ENCODE data around the gene TMC3. TPM values are rescaled to one million over a fixed set of nuclear protein-coding genes. Genes with fewer than 3 reads are reported as not detected.

TMC3 gene
- total and polyA plus RNA-seq, 10 of the 15 experiments (the other 5 are each of a cell fraction or from before 2014, with no cell fraction given): 0.03 to 0.04 (median 0.04) TPM; not detected in 7

DNA sequence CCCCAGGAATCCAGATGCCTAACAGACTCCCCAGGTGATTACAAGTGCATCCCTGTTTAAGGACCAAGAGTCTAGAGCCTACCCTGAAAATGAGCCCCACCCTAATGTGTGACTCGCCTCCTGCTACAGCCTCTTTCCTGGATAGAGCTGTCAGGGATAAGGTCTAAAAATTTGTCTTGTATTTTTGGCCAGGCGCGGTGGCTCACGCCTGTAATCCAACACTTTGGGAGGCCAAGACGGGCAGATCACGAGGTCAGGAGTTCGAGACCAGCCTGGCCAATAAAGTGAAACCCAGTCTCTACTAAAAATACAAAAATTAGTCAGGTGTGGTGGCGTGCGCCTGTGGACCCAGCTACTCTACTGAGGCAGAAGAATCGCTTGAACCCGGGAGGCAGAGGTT lies 11.2 kb downstream of the TMC3 start:
- WGBS (ENCODE audit: insufficient coverage, insufficient replicate concordance, low lambda C conversion rate, missing lambda C conversion rate): 75% methylated on average over 11 of the region's 11 CpGs
- POLR2A ChIA-PET: interaction anchor here (1.0 kb wide), 1 partner anchor 8 kb away, joined by 3 read pairs; no protein-coding TSS in a partner anchor

More for the DNA sequence above, 11.2 kb downstream of the TMC3 start:
- intact Hi-C loops (cut with micrococcal nuclease; ENCODE audit: unreplicated experiment): no loop called here
- ChIA-PET RAD21 (ENCODE audit: unreplicated experiment) (no interaction called here), SMC1A (ENCODE audit: uncharacterized antibody, unreplicated experiment) (no interaction called here), CTCF (interaction anchor here (1.2 kb wide), 1 partner anchor 97 kb away, joined by 3 read pairs; no protein-coding TSS in a partner anchor)
- no peak for FAIRE-seq
- no peaks in the 10 kb centered on the region for H4K20me1 ChIP-seq (ENCODE audit: control insufficient read depth, insufficient read depth)
- no peak for DNase-seq (ENCODE audit: low read depth, low spot score)
- no peak overlapping the region for H3K4me3 ChIP-seq
- H3K4me1 ChIP-seq (ENCODE audit: control insufficient read depth, insufficient read depth, low read length): no peaks in the 10 kb centered on the region
- no peak overlapping the region for H3K4me2 ChIP-seq (ENCODE audit: control insufficient read depth, insufficient read depth)
- H3K27me3 ChIP-seq (replicated peaks in 1 of 2; ENCODE audit: control insufficient read depth in 2 of 2, insufficient read depth in 2 of 2, low read length in 1 of 2): no peaks in the 10 kb centered on the region
- no peaks in the 10 kb centered on the region for H3K79me2 ChIP-seq (ENCODE audit: control insufficient read depth, insufficient read depth, low read length)
- H3K9ac ChIP-seq (ENCODE audit: control insufficient read depth, insufficient read depth, low read length): no peak overlapping the region
- H3K27ac ChIP-seq (ENCODE audit: control insufficient read depth, insufficient read depth): no peak overlapping the region
- H3K36me3 ChIP-seq (ENCODE audit: control insufficient read depth in 2 of 2, insufficient read depth in 2 of 2, low read length in 1 of 2): no peaks in the 10 kb centered on the region
- ATAC-seq: no peak
- no peak overlapping the region for H2AFZ ChIP-seq (ENCODE audit: control insufficient read depth, low read depth, low read length)
- no TSS peak for BruUV-seq (replicated peaks)
- H3K9me3 ChIP-seq (replicated peaks; ENCODE audit: control insufficient read depth, insufficient read depth, low read length): no peaks in the 10 kb centered on the region
- TF ChIP-seq, protein P1, sequence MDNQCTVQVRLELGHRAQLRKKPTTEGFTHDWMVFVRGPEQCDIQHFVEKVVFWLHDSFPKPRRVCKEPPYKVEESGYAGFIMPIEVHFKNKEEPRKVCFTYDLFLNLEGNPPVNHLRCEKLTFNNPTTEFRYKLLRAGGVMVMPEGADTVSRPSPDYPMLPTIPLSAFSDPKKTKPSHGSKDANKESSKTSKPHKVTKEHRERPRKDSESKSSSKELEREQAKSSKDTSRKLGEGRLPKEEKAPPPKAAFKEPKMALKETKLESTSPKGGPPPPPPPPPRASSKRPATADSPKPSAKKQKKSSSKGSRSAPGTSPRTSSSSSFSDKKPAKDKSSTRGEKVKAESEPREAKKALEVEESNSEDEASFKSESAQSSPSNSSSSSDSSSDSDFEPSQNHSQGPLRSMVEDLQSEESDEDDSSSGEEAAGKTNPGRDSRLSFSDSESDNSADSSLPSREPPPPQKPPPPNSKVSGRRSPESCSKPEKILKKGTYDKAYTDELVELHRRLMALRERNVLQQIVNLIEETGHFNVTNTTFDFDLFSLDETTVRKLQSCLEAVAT (IDR thresholded peaks at IDR 0.05): no peak
- TF ChIP-seq PBX3 (IDR thresholded peaks at IDR 0.05; ENCODE audit: insufficient replicate concordance, low read depth, low read length) (no peak), POLR2AphosphoS5 (IDR thresholded peaks at IDR 0.05; ENCODE audit: low read length) (no peak), RB1 (IDR thresholded peaks at IDR 0.05; ENCODE audit: borderline replicate concordance) (no peak), NFYA (IDR thresholded peaks at IDR 0.05; ENCODE audit: borderline replicate concordance, low read depth, low read length) (no peak), RFX5 (IDR thresholded peaks at IDR 0.05; ENCODE audit: low read depth, low read length) (no peak)
- in situ Hi-C loops (cut with MboI): no loop called here
